GM10266 (cell line): Measurements from ENCODE around the gene MROH2A.
A peak's percentile ranks its signal among the peaks of the same experiment; 100 is the strongest.

Experiments
- DNase-seq: peaks from one replicate; pipeline ENCODE4 v3.0.0; 2012; ENCODE audit errors: extremely low spot score
- TF ChIP-seq, protein P1 (sequence below): IDR thresholded peaks from 2 replicates; pipeline ENCODE4 v1.5.1; 2012; ENCODE audit warnings: mild to moderate bottlenecking, low read depth; ENCODE audit not compliant: control insufficient read depth, insufficient read depth; ENCODE audit errors: missing control alignments

MROH2A gene

DNA sequence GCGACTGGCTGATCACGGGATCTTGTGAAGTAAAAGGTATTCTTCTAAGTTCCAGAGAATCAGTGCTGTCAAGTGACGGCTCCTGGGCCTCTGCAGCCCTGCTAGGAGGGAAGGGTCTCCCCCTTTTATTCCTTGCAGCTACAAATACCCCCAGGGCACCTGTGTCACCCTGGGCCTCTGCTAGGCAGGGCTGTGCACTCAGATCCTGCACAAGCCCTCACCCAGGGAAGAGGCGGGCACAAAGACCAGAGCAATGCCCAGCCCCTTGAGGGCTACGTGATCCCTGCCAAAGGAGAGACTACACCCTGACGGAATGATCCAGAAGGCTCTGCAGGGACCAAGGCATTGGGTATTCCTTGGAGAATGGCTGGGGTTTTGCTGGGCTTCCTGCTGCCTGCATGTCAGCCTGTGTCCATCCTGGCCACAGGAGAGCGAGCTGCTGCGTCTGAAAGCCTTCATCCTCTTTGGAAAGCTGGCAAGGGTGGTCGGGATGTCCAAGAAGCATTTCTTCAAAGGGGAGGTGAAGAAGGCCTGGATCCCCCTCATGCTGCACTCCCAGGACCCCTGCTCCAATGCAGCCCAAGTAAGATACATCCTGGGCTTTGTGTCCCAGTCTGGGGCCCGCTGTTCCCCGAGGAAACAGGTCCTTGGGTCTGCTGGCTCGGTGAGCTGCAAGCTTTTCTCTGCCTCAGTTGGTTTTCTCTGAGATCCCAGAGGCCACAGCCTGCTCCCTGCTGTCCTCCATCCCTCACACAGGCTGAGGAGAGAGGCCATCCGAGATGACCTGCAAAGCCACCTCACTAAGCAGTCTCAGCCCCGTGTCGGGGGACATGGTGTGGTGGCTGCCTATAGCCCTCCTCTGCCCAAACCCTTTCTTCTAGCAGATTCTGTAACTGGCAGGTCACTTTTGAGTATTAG is 51.3 kb downstream of the MROH2A start:
- TF ChIP-seq, protein P1, sequence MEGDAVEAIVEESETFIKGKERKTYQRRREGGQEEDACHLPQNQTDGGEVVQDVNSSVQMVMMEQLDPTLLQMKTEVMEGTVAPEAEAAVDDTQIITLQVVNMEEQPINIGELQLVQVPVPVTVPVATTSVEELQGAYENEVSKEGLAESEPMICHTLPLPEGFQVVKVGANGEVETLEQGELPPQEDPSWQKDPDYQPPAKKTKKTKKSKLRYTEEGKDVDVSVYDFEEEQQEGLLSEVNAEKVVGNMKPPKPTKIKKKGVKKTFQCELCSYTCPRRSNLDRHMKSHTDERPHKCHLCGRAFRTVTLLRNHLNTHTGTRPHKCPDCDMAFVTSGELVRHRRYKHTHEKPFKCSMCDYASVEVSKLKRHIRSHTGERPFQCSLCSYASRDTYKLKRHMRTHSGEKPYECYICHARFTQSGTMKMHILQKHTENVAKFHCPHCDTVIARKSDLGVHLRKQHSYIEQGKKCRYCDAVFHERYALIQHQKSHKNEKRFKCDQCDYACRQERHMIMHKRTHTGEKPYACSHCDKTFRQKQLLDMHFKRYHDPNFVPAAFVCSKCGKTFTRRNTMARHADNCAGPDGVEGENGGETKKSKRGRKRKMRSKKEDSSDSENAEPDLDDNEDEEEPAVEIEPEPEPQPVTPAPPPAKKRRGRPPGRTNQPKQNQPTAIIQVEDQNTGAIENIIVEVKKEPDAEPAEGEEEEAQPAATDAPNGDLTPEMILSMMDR: no peak
- no peak for DNase-seq

DNA sequence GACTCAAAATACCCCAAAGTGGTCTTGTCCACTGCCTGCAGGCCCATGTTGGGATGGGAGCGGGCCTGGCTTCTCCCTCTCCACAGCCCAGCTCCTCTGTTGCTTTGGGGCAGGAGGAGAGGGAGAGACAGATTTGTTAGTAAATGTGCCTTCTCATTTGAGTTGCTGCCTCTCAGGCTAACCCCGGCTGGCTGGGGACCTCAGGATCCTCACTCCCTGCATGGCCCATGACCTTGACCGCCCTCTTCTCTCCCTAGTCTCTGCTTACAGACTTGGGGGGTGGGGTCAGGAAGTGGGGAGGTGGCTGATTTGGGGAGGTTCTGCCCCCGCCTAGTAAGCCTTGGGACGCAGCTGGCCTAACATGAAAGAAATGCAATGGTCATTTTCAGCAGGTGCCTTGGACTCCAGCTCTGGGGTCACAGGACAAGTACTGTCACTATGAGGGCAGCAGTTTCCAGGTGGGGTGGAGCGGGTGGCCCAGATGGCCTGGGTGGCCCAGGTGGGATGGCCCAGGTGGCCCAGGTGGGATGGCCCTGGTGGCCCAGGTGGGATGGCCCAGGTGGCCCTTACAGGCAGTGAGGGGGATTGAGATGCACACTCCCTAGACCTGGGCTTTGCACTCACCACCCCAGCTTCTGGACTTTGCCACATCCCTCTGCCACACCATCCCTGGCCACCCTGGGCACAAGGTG is 52.1 kb downstream of the MROH2A start:
- DNase-seq: no peak
- TF ChIP-seq, protein P1: no peak

DNA sequence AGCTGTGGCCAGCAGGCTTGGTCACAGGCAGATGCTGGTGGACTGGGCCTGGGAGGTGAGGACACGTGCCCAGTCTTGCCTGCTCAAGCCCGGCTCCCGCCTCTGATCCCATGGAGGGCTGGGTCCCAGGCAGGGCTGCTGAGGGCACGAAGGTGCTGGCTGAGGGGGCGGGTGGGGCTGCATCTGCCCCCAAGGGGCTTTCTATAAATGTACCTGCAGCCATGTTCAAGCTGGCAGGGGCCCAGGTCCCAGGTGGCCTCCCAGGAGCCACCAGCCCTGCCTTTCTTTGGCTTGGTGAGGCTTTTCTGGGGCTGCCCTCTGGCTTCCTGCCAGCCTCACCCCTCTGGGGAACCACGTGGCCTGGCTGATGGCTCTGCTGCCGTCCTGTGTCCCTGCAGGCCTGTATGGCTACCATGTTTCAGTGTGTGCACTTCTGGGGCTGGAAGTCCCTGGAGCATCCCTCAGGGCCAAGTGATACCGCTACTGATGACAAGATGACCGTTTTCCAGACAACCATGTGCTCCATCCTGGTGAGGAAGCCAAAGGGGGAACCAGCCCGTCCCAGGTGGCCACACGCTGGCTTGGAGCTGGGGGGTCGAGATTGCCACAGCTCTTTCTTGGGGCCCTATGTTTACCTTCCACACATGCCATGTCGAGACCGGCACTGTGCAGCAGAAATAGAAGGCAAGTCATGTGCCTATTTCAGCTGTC is 53.0 kb downstream of the MROH2A start:
- DNase-seq: no peak

DNA sequence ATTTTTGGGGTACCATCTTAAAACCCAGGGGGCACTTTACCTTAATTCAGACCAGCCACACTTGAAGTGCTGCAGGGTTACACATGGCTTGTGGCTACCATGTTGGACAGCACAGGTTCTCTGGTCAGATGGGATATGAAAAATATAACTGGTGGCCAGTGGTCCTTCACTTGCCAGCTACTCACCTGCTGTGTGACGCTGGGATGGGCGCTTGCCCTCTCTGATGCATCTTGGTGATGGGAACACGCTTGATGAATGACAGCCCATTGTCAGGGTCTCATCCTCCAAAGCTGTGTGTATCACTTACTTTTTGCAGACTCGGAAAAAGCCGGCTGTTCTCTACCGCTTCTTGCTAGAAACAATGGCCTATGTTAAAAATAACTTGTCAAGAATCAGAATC is 53.7 kb downstream of the MROH2A start:
- TF ChIP-seq, protein P1: no peak
- no peak for DNase-seq

More for the DNA sequence above, 53.0 kb downstream of the MROH2A start:
- TF ChIP-seq, protein P1: no peak

DNA sequence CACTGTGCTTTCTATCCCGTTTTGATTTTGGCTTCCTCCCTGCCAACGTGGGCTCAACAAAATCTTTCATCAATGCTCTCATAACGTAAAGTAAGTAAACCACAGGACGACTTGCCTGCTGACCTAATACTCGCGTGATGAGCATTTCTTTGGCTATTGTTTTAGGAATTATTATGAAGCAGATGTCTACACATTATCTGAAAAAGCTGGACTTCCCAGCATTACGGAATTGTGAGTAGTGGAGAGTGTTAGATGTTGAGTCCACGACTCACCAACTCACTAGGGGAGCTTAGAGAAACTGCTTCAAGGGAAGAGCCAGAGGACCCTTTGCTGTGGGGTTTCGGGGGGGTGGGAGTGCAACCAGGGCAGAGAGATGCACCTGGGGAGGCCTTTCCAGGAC is 54.3 kb downstream of the MROH2A start:
- DNase-seq: no peak
- TF ChIP-seq, protein P1: no peak

DNA sequence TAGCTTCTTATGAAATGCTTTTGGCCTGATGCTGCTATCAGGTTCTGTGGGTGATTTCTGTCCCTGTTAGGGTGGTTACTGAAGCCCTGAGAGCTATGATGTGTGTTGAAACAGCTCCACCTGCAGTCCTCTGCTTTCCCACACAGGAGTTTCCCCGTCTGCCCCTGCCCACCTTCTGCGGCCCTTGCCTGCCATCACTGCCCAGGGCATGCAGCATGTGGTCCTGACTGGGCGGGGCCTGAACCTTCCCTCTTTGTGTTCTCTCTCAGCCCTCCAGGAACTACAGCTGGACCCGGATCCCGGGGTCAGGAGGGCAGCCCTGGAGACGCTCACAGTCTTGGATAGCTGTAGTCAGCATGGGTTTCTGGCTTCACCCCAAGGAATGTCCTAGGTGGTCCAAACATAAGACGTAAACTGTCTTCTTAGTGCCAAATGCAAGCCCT is 54.8 kb downstream of the MROH2A start:
- peak; percentile 33 for DNase-seq
- TF ChIP-seq, protein P1: peak; percentile 13
